A549 (cell line): ENCODE data around the gene ARID1B. TPM values are rescaled to one million over a fixed set of nuclear protein-coding genes. Genes with fewer than 3 reads are reported as not detected.

ENCODE experiments used
- ATAC-seq, 2 experiments: fragments of 200-7000 bp in 1 of 2; fragments of >200 bp in 1 of 2; cut with Nextera tagmentation in 1 of 2; cut with Tn5 transposase in 1 of 2; 3 replicates each; pipeline versions ENCODE4 v1.8.0 to v1.9.1; 2018 to 2020; ENCODE audit warnings: mild to moderate bottlenecking in 1 of 2, moderate library complexity in 1 of 2
- CTCF ChIA-PET: fragments of 300-600 bp; sonication (Branson Sonifier 250); formaldehyde crosslinking; extraction: SDS; loops from one replicate; lab custom pipeline; 2021; ENCODE audit warnings: antibody characterized with exemption, inconsistent platforms; lab: Yijun Ruan, JAX
- POLR2A ChIA-PET: fragments of 350-600 bp; formaldehyde crosslinking; extraction: SDS; loops from one replicate; lab custom pipeline; 2021; ENCODE audit warnings: antibody characterized with exemption, inconsistent platforms; lab: Yijun Ruan, JAX
- DNase-seq, 2 experiments: peaks; one replicate each; pipeline versions ENCODE4 v3.0.0 to v3.0.0-alpha.2; 2011 to 2016; ENCODE audit warnings: low read depth in 1 of 2, low spot score in 1 of 2
- FAIRE-seq: peaks from 2 replicates; lab custom pipeline; 2011; peaks lifted over from hg19 to GRCh38; lab: Jason Lieb, UNC
- H3K27ac ChIP-seq, 2 experiments: fragments of >200 bp; sonication (Bioruptor Twin); formaldehyde crosslinking; 3 replicates each; pipeline ENCODE4 v1.5.1; 2016 to 2017
- H3K4me1 ChIP-seq: fragments of >200 bp; sonication (Bioruptor Twin); formaldehyde crosslinking; 3 replicates; pipeline ENCODE4 v1.6.1; 2016
- H3K4me2 ChIP-seq: fragments of >200 bp; sonication (Bioruptor Twin); formaldehyde crosslinking; 3 replicates; pipeline ENCODE4 v1.6.1; 2016
- H3K4me3 ChIP-seq: fragments of >200 bp; sonication (Bioruptor Twin); formaldehyde crosslinking; 3 replicates; pipeline ENCODE4 v1.5.1; 2016
- H3K9me3 ChIP-seq: fragments of >200 bp; sonication (Bioruptor Twin); formaldehyde crosslinking; 3 replicates; pipeline ENCODE4 v1.6.1; 2016
- CEBPB ChIP-seq, 2 experiments: fragments of >200 bp in 1 of 2; sonication (Bioruptor Twin) in 1 of 2; formaldehyde crosslinking in 1 of 2; IDR thresholded peaks; 2 replicates each; pipeline ENCODE4 v1.6.1; 2012 to 2016
- GATA3 ChIP-seq: IDR thresholded peaks from 2 replicates; pipeline ENCODE4 v1.6.1; 2012; ENCODE audit warnings: borderline replicate concordance
- JUN ChIP-seq, 2 experiments: fragments of >200 bp; sonication (Bioruptor Twin); formaldehyde crosslinking; IDR thresholded peaks; 2 replicates in 1 of 2; 3 replicates in 1 of 2; pipeline ENCODE4 v1.6.1; 2016 to 2017
- KDM5A ChIP-seq: fragments of 200-600 bp; sonication (generic); IDR thresholded peaks from 2 replicates; pipeline ENCODE4 v1.6.1; 2016; ENCODE audit warnings: antibody characterized with exemption, mild to moderate bottlenecking
- MAFK ChIP-seq: fragments of 450-650 bp; IDR thresholded peaks from 2 replicates; pipeline ENCODE4 v1.6.1; 2014; ENCODE audit not compliant: partially characterized antibody
- MAZ ChIP-seq: fragments of 150-350 bp; IDR thresholded peaks from 2 replicates; pipeline ENCODE4 v1.6.1; 2014; ENCODE audit warnings: antibody characterized with exemption, low read depth, low read length, borderline replicate concordance
- MYC ChIP-seq: IDR thresholded peaks from 2 replicates; pipeline ENCODE4 v1.6.1; 2012; ENCODE audit warnings: mild to moderate bottlenecking, inconsistent platforms, low read length, improper control_type of control experiment, borderline replicate concordance
- PHF8 ChIP-seq: fragments of 200-600 bp; sonication (generic); IDR thresholded peaks from 2 replicates; pipeline ENCODE4 v1.6.1; 2016; ENCODE audit warnings: low read depth, mild to moderate bottlenecking, antibody characterized with exemption, moderate library complexity, borderline replicate concordance
- POLR2A ChIP-seq: IDR thresholded peaks from 2 replicates; pipeline ENCODE4 v1.6.1; 2012; ENCODE audit warnings: mild to moderate bottlenecking, low read length
- RAD21 ChIP-seq, 2 experiments: fragments of >200 bp in 1 of 2; sonication (Bioruptor Twin) in 1 of 2; formaldehyde crosslinking in 1 of 2; IDR thresholded peaks in 1 of 2; conservative IDR thresholded peaks in 1 of 2; 2 replicates in 1 of 2; 3 replicates in 1 of 2; pipeline ENCODE4 v1.6.1; 2012 to 2018; ENCODE audit warnings: inconsistent platforms in 1 of 2
- RFX5 ChIP-seq: fragments of 450-650 bp; IDR thresholded peaks from 2 replicates; pipeline ENCODE4 v1.7.1; 2014; ENCODE audit warnings: antibody characterized with exemption, mild to moderate bottlenecking, moderate library complexity
- SMC3 ChIP-seq: fragments of >200 bp; sonication (Bioruptor Twin); formaldehyde crosslinking; IDR thresholded peaks from 3 replicates; pipeline ENCODE4 v1.6.1; 2018; ENCODE audit warnings: inconsistent platforms
- SREBF2 ChIP-seq: fragments of 450-650 bp; IDR thresholded peaks from 2 replicates; pipeline ENCODE4 v1.6.1; 2014; ENCODE audit warnings: mild to moderate bottlenecking, moderate library complexity
- WGBS: methylation state at CpG from one replicate; pipeline ENCODE4 v1.1.6; 2017; ENCODE audit errors: missing lambda C conversion rate; 5-methylcytosine and 5-hydroxymethylcytosine counted together
- polyA plus RNA-seq, 4 experiments: library from polyadenylated mRNA; depleted of rRNA in 3 of 4; stranded (reverse); fragments of >200 nt; fragmentation: RNase III in 1 of 4; extraction: RNeasy Plus Mini Kit Qiagen cat#74134 plus additional on column Dnase treatment in 1 of 4; gene quantifications; 2 replicates in 3 of 4; 3 replicates in 1 of 4; pipeline ENCODE4 v1.2.3, GENCODE V29; 2011 to 2017
- TF ChIP-seq, protein P1 (sequence below): IDR thresholded peaks from 2 replicates; pipeline ENCODE4 v1.6.1; 2012
- TF ChIP-seq, protein P2 (sequence below): fragments of 200-600 bp; sonication (generic); IDR thresholded peaks from 2 replicates; pipeline ENCODE4 v1.6.1; 2016; ENCODE audit warnings: antibody characterized with exemption, mild to moderate bottlenecking, moderate library complexity
- TF ChIP-seq, protein P3 (sequence below): fragments of >200 bp; sonication (Bioruptor Twin); formaldehyde crosslinking; IDR thresholded peaks from 3 replicates; pipeline ENCODE4 v1.5.1; 2016
- TF ChIP-seq, protein P4 (sequence below): IDR thresholded peaks from 2 replicates; pipeline ENCODE4 v1.6.1; 2012; ENCODE audit warnings: low read depth, borderline replicate concordance
- TF ChIP-seq, protein P5 (sequence below): fragments of >200 bp; sonication (Bioruptor Twin); formaldehyde crosslinking; IDR thresholded peaks from 3 replicates; pipeline ENCODE4 v1.6.1; 2016

The ARID1B gene
- polyA plus RNA-seq, 2 of the 4 experiments (the other 2 are of a cell fraction), result 13.5 to 16.3 TPM

DNA sequence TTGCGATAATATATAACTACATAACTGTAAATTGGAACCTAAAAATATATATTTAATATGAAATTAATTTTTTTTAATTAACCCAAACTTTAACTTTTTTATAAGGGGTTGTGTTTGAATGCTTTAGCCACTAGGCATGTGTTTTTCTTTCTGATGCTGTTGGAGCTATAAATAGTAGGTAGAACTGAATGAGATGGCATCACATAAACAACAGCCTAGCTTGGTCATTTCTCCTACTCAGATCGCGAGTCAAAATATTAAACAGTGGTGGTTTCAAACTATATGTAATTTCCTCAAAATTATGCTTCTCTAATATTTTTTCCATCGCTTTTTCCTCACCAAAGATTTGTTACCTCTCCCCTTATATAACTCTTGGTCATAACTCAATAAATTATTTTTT, 243.2 kb downstream of the ARID1B start:
- Histone ChIP-seq H3K4me1 (peaks cover 16% of the 10 kb centered on the region; the same call in 2 of the 3 replicates), H3K27ac (peak overlapping the region; percentile 91 to 99), H3K4me2 (peak overlapping the region; percentile 86), H3K9me3 (0 out of 3 replicates have a peak, but pooled peaks cover 3% of the 10 kb centered on the region), H3K4me3 (peak overlapping the region; percentile 61)
- TF ChIP-seq SMC3 (no peak), POLR2A (no peak), PHF8 (no peak), JUN (IDR thresholded peaks at IDR 0.05) (no peak), SREBF2 (no peak), RFX5 (no peak), KDM5A (no peak)
- TF ChIP-seq, protein P1, sequence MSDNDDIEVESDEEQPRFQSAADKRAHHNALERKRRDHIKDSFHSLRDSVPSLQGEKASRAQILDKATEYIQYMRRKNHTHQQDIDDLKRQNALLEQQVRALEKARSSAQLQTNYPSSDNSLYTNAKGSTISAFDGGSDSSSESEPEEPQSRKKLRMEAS, result no peak
- TF ChIP-seq, protein P2, sequence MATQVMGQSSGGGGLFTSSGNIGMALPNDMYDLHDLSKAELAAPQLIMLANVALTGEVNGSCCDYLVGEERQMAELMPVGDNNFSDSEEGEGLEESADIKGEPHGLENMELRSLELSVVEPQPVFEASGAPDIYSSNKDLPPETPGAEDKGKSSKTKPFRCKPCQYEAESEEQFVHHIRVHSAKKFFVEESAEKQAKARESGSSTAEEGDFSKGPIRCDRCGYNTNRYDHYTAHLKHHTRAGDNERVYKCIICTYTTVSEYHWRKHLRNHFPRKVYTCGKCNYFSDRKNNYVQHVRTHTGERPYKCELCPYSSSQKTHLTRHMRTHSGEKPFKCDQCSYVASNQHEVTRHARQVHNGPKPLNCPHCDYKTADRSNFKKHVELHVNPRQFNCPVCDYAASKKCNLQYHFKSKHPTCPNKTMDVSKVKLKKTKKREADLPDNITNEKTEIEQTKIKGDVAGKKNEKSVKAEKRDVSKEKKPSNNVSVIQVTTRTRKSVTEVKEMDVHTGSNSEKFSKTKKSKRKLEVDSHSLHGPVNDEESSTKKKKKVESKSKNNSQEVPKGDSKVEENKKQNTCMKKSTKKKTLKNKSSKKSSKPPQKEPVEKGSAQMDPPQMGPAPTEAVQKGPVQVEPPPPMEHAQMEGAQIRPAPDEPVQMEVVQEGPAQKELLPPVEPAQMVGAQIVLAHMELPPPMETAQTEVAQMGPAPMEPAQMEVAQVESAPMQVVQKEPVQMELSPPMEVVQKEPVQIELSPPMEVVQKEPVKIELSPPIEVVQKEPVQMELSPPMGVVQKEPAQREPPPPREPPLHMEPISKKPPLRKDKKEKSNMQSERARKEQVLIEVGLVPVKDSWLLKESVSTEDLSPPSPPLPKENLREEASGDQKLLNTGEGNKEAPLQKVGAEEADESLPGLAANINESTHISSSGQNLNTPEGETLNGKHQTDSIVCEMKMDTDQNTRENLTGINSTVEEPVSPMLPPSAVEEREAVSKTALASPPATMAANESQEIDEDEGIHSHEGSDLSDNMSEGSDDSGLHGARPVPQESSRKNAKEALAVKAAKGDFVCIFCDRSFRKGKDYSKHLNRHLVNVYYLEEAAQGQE, result no peak
- TF ChIP-seq, protein P3, sequence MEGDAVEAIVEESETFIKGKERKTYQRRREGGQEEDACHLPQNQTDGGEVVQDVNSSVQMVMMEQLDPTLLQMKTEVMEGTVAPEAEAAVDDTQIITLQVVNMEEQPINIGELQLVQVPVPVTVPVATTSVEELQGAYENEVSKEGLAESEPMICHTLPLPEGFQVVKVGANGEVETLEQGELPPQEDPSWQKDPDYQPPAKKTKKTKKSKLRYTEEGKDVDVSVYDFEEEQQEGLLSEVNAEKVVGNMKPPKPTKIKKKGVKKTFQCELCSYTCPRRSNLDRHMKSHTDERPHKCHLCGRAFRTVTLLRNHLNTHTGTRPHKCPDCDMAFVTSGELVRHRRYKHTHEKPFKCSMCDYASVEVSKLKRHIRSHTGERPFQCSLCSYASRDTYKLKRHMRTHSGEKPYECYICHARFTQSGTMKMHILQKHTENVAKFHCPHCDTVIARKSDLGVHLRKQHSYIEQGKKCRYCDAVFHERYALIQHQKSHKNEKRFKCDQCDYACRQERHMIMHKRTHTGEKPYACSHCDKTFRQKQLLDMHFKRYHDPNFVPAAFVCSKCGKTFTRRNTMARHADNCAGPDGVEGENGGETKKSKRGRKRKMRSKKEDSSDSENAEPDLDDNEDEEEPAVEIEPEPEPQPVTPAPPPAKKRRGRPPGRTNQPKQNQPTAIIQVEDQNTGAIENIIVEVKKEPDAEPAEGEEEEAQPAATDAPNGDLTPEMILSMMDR, result no peak
- FAIRE-seq, result no peak
- 54% methylated on average over 4 of the region's 4 CpGs for WGBS
- ChIA-PET POLR2A (no interaction called here), CTCF (interaction anchor here (0.7 to 1.1 kb wide), 2 partner anchors 26 to 161 kb away, joined by 3 to 4 read pairs; no protein-coding TSS in a partner anchor)
- peak in 1 of 2 experiments; percentile 10 for DNase-seq
- ATAC-seq, result no peak

DNA sequence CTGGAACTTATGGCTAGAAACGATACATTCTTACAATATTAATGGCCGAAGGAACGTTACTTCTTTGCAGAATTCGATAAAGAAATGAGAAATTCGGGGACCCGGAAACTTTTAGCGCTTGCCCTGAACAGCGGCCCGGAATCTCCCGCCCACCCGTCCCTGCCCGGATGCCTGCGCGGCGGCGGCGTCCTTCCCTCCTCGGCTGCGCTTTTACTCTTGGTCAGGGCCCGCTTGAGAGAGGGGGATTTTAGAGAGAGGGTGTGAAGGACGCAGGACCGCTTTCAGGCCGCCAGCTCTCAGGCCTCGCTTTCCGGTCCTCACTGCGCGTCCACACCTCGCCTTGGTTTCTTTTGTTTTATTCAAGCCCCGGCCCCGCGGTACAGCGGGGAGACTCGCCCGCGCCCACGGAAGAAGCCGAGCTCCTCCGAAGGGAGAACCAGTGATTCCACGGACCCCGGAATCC, 243.7 kb downstream of the ARID1B start:
- no peak for FAIRE-seq
- Histone ChIP-seq H3K4me2 (peak overlapping the region; percentile 86), H3K27ac (peak overlapping the region; percentile 91 to 99)
- no peak for TF ChIP-seq CEBPB (IDR thresholded peaks at IDR 0.05)
- TF ChIP-seq, protein P4, sequence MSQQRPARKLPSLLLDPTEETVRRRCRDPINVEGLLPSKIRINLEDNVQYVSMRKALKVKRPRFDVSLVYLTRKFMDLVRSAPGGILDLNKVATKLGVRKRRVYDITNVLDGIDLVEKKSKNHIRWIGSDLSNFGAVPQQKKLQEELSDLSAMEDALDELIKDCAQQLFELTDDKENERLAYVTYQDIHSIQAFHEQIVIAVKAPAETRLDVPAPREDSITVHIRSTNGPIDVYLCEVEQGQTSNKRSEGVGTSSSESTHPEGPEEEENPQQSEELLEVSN, result peak; percentile 43; the same call in 1 of the 2 replicates
- TF ChIP-seq, all 56 proteins: peak for 1
- peaks cover 6% of the 10 kb centered on the region; the same call in 1 of the 3 replicates for H3K9me3 ChIP-seq
- ATAC-seq, result peak; percentile 61 to 62
- peak; percentile 52 to 57 for DNase-seq
- H3K4me3 ChIP-seq, result peak overlapping the region; percentile 61
- ChIA-PET POLR2A (interaction anchor here (1.0 to 1.3 kb wide), 2 partner anchors 13 to 68 kb away, joined by 3 to 4 read pairs; no protein-coding TSS in a partner anchor), CTCF (interaction anchor here (0.7 to 1.6 kb wide), 6 partner anchors 10 to 160 kb away, joined by 3 to 8 read pairs (median 4); no protein-coding TSS in a partner anchor)
- WGBS, result 0% methylated on average over 9 of the region's 40 CpGs
- H3K4me1 ChIP-seq, result peaks cover 16% of the 10 kb centered on the region; the same call in 2 of the 3 replicates

DNA sequence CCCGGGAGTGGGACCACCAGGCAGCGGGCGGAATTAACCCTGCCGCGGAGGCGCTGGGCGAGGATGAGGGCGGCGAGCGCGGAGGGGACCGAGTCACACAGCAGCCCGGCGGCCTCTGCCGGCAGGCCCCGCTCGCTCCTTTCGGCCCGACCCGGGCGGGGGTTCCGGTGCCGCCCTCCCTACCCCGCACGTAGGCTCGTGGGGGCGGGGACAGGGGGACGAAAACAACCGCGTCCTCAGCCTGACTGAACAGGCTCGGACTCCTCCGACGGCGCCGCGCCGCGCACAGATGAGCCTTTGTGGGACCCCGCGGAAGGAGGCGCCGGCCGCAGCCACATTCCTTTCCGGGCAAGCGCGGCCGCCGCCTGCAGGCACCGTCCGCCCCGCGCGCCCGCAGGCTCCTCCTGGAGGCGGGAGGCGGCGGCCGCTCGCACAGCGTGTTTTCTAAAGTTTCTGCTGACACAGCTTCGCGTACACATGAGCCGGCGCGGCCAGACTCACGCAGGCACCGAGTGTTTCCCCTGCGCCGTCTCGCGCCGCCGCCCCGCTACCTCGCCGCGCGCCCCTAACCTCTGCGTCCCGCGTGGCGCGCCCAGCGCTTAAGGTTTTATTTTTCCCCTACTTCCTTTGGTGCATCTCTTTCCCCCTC, 244.3 kb downstream of the ARID1B start:
- no peak for FAIRE-seq
- TF ChIP-seq RAD21 (conservative IDR thresholded peaks at IDR 0.05 in 1 of 2, IDR thresholded peaks at IDR 0.05 in 1 of 2) (peak; percentile 16 to 33; a peak in 2 of 5 replicates), SMC3 (peak; percentile 24; the same call in 2 of the 3 replicates), MAZ (0 out of 2 replicates have a peak, but pooled peaks have one; percentile 16), JUN (IDR thresholded peaks at IDR 0.05) (peak; percentile 43 to 64; a peak in 2 of 5 replicates), MYC (0 out of 2 replicates have a peak, but pooled peaks have one; percentile 13), MAFK (peak; percentile 95), PHF8 (peak; percentile 83; the same call in 1 of the 2 replicates), GATA3 (no peak), POLR2A (peak; percentile 88)
- TF ChIP-seq, protein P3, result peak; percentile 32
- TF ChIP-seq, protein P5, sequence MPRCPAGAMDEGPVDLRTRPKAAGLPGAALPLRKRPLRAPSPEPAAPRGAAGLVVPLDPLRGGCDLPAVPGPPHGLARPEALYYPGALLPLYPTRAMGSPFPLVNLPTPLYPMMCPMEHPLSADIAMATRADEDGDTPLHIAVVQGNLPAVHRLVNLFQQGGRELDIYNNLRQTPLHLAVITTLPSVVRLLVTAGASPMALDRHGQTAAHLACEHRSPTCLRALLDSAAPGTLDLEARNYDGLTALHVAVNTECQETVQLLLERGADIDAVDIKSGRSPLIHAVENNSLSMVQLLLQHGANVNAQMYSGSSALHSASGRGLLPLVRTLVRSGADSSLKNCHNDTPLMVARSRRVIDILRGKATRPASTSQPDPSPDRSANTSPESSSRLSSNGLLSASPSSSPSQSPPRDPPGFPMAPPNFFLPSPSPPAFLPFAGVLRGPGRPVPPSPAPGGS, result 0 out of 3 replicates have a peak, but pooled peaks have one; percentile 57

More for the DNA sequence above, 244.3 kb downstream of the ARID1B start:
- DNase-seq (peak; percentile 65 to 78), ATAC-seq (peak; percentile 93)
- 0% methylated on average over 24 of the region's 84 CpGs for WGBS
- Histone ChIP-seq H3K4me2 (peak overlapping the region; percentile 86), H3K9me3 (peaks cover 7% of the 10 kb centered on the region; the same call in 1 of the 3 replicates), H3K4me1 (peaks cover 16% of the 10 kb centered on the region; the same call in 2 of the 3 replicates), H3K4me3 (peak overlapping the region; percentile 61), H3K27ac (peak overlapping the region; percentile 91 to 99)
- POLR2A ChIA-PET, result interaction anchor here (1.0 to 1.3 kb wide), 2 partner anchors 12 to 68 kb away, joined by 3 to 4 read pairs; no protein-coding TSS in a partner anchor
- CTCF ChIA-PET, result interaction anchor here (0.7 to 1.6 kb wide), 8 partner anchors 10 to 215 kb away, joined by 3 to 8 read pairs (median 4); no protein-coding TSS in a partner anchor
